GM21423 (cell line): ENCODE data around the gene OR11G2.
"Not testable (repeated sequence)": the region's sequence is repeated elsewhere in the genome, so short reads cannot be mapped to it uniquely, and the experiment has no call there.

Experiments
- ATAC-seq: cut with Tn5 transposase; IDR thresholded peaks from one replicate; pipeline ENCODE4 v1.9.1; 2021; ENCODE audit warnings: mild to moderate bottlenecking, moderate library complexity; ENCODE audit not compliant: unreplicated experiment

The OR11G2 gene

DNA sequence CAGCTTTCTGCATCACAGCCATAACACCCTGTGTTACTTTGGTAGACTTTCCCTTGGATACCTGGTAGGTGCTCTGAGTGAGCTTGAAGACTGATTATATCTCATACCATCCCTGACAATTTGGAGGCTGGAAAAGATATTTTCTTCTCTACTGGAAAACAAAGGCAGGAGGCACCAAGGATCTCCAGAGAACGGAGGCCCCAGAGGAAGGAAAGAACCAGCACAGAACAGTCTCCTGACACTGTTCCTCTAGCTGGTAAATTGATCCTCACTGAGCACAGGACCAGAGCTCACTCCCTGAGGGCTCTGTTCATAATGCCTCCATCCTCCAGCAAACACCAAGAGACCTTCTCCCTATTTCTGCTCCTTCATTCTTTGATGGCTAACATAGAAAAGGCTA, at the start of gene OR11G2:
TSS of gene OR11G2 (plus strand) at position 301 of the 400 bp plus-strand sequence. CDS start 6,542 bp downstream, outside the sequence.
- ATAC-seq = no peak

DNA sequence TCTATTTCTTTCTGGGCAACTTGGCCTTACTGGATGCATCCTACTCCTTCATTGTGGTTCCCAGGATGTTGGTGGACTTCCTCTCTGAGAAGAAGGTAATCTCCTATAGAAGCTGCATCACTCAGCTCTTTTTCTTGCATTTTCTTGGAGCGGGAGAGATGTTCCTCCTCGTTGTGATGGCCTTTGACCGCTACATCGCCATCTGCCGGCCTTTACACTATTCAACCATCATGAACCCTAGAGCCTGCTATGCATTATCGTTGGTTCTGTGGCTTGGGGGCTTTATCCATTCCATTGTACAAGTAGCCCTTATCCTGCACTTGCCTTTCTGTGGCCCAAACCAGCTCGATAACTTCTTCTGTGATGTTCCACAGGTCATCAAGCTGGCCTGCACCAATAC, 46.8 kb upstream of the OR11G2 start:
- ATAC-seq = no peak

- no peak for ATAC-seq
Measured at GRCh38 chr14:20144820-20145219, 45.9 kb upstream of the OR11G2 start.

GRCh38 chr14:20164462-20164861, 26.2 kb upstream of the OR11G2 start:
- no peak for ATAC-seq

DNA sequence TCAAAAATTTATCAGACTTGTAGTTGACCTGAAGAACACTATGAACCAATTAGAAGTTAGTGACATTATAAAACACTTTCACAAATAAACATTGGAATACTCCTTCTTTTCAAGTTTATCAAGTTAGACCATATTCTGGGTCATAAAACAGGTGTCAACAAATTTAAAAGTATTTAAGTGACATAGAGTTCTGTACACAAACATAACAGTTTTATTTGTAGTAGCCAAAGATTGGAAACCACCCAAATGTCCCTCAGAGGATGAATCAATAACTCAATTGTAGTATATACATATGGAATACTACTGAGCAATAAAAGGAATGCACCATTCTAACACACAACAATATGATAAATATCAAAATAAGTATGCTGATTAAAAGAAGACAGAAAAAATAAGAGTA, 23.6 kb upstream of the OR11G2 start:
- no peak for ATAC-seq

DNA sequence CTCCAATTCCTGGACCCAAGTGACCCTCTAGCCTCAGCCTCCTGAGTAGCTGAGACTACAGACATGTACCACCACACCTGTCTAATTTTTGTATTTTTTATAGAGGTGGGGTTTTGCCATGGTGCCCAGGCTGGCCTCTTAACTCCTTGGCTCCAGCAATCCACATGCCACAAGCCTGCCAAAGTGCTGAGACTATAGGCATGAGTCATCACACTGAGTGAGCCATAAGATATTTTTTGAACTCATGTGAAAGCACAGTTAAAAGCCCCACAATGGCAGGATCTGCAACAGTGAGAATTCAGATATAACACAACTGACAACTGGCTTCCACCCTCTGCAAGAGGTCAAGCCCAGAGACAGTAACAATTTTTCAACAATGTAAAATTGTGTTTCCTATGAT, 20.8 kb upstream of the OR11G2 start:
- not testable (repeated sequence) for ATAC-seq

DNA sequence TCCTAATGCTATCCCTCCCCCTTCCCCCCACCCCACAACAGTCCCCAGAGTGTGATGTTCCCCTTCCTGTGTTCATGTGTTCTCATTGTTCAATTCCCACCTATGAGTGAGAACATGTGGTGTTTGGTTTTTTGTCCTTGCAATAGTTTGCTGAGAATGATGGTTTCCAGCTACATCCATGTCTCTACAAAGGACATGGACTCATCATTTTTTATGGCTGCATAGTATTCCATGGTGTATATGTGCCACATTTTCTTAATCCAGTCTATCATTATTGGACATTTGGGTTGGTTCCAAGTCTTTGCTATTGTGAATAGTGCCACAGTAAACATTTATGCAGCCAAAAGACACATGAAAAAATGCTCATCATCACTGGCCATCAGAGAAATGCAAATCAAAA, 16.5 kb upstream of the OR11G2 start:
- not testable (repeated sequence) for ATAC-seq

DNA sequence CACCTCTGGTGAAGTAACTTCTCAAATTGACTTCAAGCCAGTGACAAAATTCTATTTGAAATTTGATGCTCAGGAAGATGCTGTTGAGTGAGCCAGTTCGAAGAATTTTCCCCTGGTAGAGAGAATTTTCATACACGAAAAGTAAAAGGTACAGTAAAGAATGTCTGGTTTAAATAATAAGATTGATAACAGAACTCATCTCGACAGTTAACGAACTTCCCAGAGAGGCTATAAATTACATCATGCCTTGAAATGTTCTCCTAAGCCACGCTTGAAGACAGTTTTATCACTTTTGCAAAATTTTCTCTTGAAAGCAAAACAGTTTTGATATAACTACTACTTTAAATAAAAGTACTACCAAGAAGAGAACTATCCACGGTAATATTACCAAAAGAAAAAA, 14.4 kb upstream of the OR11G2 start:
- no peak for ATAC-seq

GRCh38 chr14:20177433-20177974, 13.2 kb upstream of the OR11G2 start:
- no peak for ATAC-seq

- ATAC-seq = no peak
Measured at GRCh38 chr14:20179218-20179617, 11.5 kb upstream of the OR11G2 start.

DNA sequence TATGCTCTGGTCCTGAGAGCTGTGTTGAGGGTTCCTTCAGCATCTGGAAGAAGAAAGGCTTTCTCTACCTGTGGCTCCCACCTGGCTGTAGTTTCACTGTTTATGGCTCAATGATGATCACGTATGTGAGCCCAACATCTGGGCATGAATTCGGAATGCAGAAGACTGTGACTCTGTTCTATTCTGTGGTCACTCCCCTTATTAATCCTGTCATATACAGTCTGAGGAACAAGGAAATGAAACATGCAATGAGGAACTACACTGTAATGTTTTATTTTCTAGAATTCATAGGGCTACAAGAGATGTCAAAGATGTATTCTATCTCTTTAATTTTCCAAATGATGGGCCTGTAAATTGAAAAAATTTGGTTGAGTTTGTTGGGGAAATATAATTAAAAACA, 10.8 kb upstream of the OR11G2 start:
- ATAC-seq = no peak

GRCh38 chr14:20180486-20180885, 10.2 kb upstream of the OR11G2 start:
- ATAC-seq = no peak

GRCh38 chr14:20184181-20184580, 6.5 kb upstream of the OR11G2 start:
- ATAC-seq = no peak

- no peak for ATAC-seq
Measured at GRCh38 chr14:20191396-20191795, 700 bp downstream of the OR11G2 start.

GRCh38 chr14:20194101-20194500, 3.4 kb downstream of the OR11G2 start:
- no peak for ATAC-seq

GRCh38 chr14:20195170-20195569, 4.5 kb downstream of the OR11G2 start:
- not testable (repeated sequence) for ATAC-seq

DNA sequence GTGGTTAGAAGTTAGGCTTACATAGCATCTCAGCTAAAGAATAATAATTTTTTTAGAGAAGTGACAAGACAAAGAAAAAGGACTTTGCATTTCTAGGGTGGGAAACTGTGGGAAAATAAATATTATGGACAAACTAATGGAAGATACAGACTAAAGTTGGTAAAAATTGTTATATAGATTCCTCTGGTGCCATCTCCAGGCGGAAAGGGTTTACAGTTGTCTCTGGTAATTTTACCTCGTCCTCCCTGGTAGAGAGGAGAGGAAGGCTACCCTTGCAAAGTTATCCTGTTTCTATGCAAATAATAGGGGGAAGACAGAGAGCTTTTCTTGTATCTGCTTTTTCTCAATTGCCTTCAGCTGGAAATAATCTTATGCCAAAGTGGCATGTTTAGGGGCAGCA, 5.2 kb downstream of the OR11G2 start:
- no peak for ATAC-seq

- ATAC-seq = no peak
Measured at GRCh38 chr14:20197459-20197858, 6.8 kb downstream of the OR11G2 start.

GRCh38 chr14:20198991-20199390, 8.3 kb downstream of the OR11G2 start:
- ATAC-seq = no peak

DNA sequence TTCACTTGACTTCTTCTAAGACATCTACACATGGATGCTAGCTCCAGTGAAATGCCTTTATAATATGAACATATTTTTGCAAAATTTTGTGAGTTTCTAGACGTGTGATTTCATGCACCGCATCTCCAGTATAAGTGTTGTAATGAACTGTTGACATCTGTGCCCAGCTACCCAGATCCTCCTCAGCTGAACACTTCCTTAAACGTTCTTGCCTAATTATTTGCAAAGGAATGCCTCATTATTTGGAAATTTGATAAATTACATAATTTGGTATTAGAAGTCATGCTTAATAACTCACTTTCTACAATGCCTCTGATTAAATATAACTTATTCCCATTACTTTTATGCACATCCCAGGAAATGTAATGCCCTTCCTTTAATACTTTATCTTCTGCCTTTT, 14.0 kb downstream of the OR11G2 start:
- no peak for ATAC-seq

DNA sequence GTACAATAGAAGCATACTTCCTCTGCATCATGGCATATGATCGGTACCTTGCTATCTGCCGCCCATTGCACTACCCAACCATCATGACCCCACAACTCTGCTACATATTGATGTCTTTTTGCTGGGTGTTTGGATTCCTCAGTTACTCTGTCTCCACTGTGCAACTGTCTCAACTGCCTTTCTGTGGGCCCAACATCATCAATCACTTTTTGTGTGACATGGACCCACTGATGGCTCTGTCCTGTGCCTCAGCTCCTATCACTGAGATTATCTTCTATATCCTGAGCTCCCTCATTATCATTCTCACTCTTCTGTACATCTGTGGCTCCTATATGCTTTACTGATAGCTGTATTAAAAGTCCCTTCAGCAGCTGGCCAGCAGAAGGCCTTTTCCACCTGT, 18.9 kb downstream of the OR11G2 start:
- no peak for ATAC-seq

DNA sequence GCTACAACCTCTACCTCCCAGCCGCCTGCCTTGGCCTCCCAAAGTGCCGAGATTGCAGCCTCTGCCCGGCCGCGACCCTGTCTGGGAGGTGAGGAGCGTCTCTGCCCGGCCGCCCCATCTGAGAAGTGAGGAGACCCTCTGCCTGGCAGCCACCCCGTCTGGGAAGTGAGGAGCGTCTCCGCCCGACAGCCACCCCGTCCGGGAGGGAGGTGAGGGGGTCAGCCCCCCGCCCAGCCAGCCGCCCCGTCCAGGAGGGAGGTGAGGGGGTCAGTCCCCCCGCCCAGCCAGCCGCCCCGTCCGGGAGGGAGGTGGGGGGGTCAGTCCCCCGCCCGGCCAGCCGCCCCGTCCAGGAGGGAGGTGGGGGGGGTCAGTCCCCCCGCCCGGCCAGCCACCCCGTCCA, 21.7 kb downstream of the OR11G2 start:
- not testable (repeated sequence) for ATAC-seq

DNA sequence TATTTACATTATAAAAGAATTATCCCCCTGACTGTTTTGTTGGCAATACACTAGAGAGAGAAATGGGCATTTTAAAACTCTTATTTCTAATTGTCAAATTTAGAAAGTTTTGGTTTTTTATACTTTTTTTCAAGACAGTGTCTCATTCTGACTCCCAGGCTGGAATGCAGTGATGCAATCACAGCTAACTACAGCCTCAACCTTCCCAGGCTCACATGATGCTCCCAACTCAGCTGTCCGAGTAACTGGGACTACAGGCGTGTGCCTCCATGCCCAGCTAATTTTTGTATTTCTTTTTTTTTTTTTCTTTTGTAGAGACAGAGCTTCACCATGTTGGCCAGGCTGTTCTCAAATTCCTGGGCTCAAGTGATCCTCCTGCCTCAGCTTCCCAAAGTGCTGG, 24.5 kb downstream of the OR11G2 start:
- no peak for ATAC-seq
